PC-9 (cell line): ENCODE results near the gene PPP1R9A.

Source experiments
- CTCF ChIP-seq: fragments of 200-600 bp; sonication (generic); conservative IDR thresholded peaks from 2 replicates; pipeline ENCODE4 v1.6.1; 2017; ENCODE audit warnings: mixed run types, antibody characterized with exemption, mild to moderate bottlenecking, moderate library complexity
- EZH2 ChIP-seq: fragments of 200-600 bp; sonication (generic); IDR thresholded peaks from 2 replicates; pipeline ENCODE4 v1.8.0; 2017; ENCODE audit warnings: antibody characterized with exemption, low read depth

GRCh38 chr7:94995921-94996320, 88.5 kb downstream of the PPP1R9A start:
- TF ChIP-seq CTCF (no peak), EZH2 (no peak)
